Testis (tissue), 3 donors: ENCODE results near the gene DRC1. TPM values are rescaled to one million over a fixed set of nuclear protein-coding genes. Genes with fewer than 3 reads are reported as not detected.

ENCODE experiments used
- DNase-seq: peaks from one replicate; pipeline ENCODE4 v3.0.0-alpha.2; 2019
- H3K27ac ChIP-seq, 2 donors: fragments of 200-600 bp; sonication (generic); one replicate each; pipeline ENCODE4 v1.5.1; 2019
- H3K27me3 ChIP-seq: fragments of 200-600 bp; sonication (generic); one replicate; pipeline ENCODE4 v1.5.1; 2019
- H3K36me3 ChIP-seq: fragments of 200-600 bp; sonication (generic); one replicate; pipeline ENCODE4 v1.5.1; 2017; ENCODE audit warnings: low read depth; ENCODE audit errors: missing control alignments
- H3K4me1 ChIP-seq: fragments of 200-600 bp; sonication (generic); one replicate; pipeline ENCODE4 v1.5.1; 2019
- H3K4me3 ChIP-seq, 2 donors: fragments of 200-600 bp; sonication (generic); one replicate each; pipeline ENCODE4 v1.5.1; 2017 to 2019
- H3K9me3 ChIP-seq: fragments of 200-600 bp; sonication (generic); one replicate; pipeline ENCODE4 v1.5.1; 2017
- CTCF ChIP-seq, 3 experiments: fragments of 450-650 bp in 2 of 3; fragments of 200-600 bp in 1 of 3; sonication (generic) in 1 of 3; IDR thresholded peaks; one replicate each; pipeline ENCODE4 v1.5.1; 2016 to 2019; ENCODE audit warnings: antibody characterized with exemption in 3 of 3, mild to moderate bottlenecking in 2 of 3, moderate library complexity in 1 of 3
- POLR2A ChIP-seq: fragments of 450-650 bp; IDR thresholded peaks from one replicate; pipeline ENCODE4 v1.6.1; 2017; ENCODE audit warnings: antibody characterized with exemption, mild to moderate bottlenecking, moderate library complexity
- WGBS, 2 donors: methylation state at CpG; one replicate each; pipeline ENCODE4 v1.1.5; 2018; 5-methylcytosine and 5-hydroxymethylcytosine counted together
- intact Hi-C: fragments of 100-400 bp; cut with DNase I; formaldehyde crosslinking; loops from one replicate; pipeline ENCODE4 v1.15.1; 2023; ENCODE audit warnings: low total_unique reads
- polyA plus RNA-seq: library from polyadenylated mRNA; stranded (reverse); fragments of 350-450 nt; fragmentation: Illumina TruSeq; extraction: RNeasy Lipid Tissue Mini Kit (QIAGEN cat#74804); gene quantifications from one replicate; pipeline ENCODE4 v1.2.3, GENCODE V29; 2014; ENCODE audit warnings: low read depth, low replicate concordance; ENCODE audit not compliant: insufficient read depth
- total RNA-seq, 2 donors: library from RNA; depleted of rRNA; stranded (reverse); fragments of >200 nt; gene quantifications; one replicate each; pipeline ENCODE4 v1.2.3, GENCODE V29; 2016

The DRC1 gene
- total and polyA plus RNA-seq, 3 donors from 2014 or later: 8.8 to 67.3 (median 18.7) TPM

GRCh38 chr2:26459991-26460612 is 58.4 kb downstream of the DRC1 start:
- no peak for DNase-seq
- H3K27me3 ChIP-seq: no peaks in the 10 kb centered on the region
- no peak overlapping the region for H3K4me3 ChIP-seq
- no peak for TF ChIP-seq CTCF (IDR thresholded peaks at IDR 0.05)
- no peak for TF ChIP-seq POLR2A
- WGBS, 2 donors: 89% methylated on average over 12 to 15 of the region's 15 CpGs
- no peaks in the 10 kb centered on the region for H3K4me1 ChIP-seq
- no peaks in the 10 kb centered on the region for H3K9me3 ChIP-seq
- intact Hi-C loops: no loop called here
- no peaks in the 10 kb centered on the region for H3K36me3 ChIP-seq
- no peak overlapping the region for H3K27ac ChIP-seq

DNA sequence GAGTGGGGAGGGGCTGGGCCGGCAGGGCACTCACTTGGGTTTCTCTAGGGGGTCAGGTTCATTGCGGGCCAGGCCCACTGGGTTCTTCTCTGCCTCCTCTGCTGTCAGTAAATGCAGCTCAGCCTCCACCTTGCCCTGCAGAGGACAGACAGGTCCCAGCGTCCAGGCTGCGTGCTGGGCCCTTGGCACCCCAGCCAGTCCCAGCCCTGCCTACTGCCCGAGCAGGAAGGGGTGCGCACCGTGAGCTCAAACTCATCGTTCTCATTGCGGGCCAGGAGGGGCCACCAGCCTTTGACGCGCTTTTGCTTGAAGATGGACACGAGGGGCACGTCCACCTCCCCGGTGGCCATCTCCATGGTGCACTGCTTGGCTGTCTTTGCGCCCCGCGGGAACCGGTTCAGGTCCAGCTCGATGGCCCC is 58.9 kb downstream of the DRC1 start:
- no peak overlapping the region for H3K4me3 ChIP-seq
- no peaks in the 10 kb centered on the region for H3K9me3 ChIP-seq
- WGBS, 2 donors: 93 to 96% methylated on average over 8 to 19 of the region's 19 CpGs
- no peaks in the 10 kb centered on the region for H3K4me1 ChIP-seq
- no peak overlapping the region for H3K27ac ChIP-seq
- intact Hi-C loops: no loop called here
- H3K27me3 ChIP-seq: no peaks in the 10 kb centered on the region
- no peaks in the 10 kb centered on the region for H3K36me3 ChIP-seq
- TF ChIP-seq POLR2A (no peak), CTCF (IDR thresholded peaks at IDR 0.05) (no peak)
- DNase-seq: no peak

- H3K4me1 ChIP-seq: no peaks in the 10 kb centered on the region
- no peak for DNase-seq
- no peaks in the 10 kb centered on the region for H3K36me3 ChIP-seq
- no peak overlapping the region for H3K4me3 ChIP-seq
- intact Hi-C loops: no loop called here
- WGBS, 2 donors: 92 to 96% methylated on average over 17 to 19 of the region's 19 CpGs
- no peaks in the 10 kb centered on the region for H3K9me3 ChIP-seq
- no peak overlapping the region for H3K27ac ChIP-seq
- TF ChIP-seq CTCF (IDR thresholded peaks at IDR 0.05) (no peak), POLR2A (no peak)
- no peaks in the 10 kb centered on the region for H3K27me3 ChIP-seq
These were observed 59.9 kb downstream of the DRC1 start for GRCh38 chr2:26461601-26462023.

DNA sequence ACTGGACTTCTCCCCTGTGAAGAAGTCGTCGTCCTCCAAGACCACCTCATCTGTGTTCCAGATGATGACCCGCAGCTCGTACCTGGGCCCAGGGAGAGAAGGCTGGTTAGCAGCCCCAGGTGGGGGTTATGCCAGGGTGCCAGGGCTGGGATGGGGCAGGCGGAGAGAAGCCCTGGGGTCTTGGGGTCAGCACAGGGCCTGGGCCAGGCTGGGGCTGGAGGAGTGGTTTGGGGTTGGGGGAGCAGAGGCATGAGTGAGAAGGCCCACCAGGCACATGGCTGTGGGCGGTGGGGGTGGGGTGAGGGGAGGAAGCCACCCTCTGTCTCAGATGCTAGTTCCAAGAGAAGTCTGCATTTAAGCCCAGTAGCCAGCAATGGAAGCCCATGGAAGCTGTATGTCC is 60.4 kb downstream of the DRC1 start:
- no peaks in the 10 kb centered on the region for H3K36me3 ChIP-seq
- 96 to 98% methylated on average over 5 to 6 of the region's 6 CpGs for WGBS, 2 donors
- no peaks in the 10 kb centered on the region for H3K9me3 ChIP-seq
- TF ChIP-seq CTCF (IDR thresholded peaks at IDR 0.05): no peak
- TF ChIP-seq POLR2A: no peak
- H3K4me3 ChIP-seq: no peak overlapping the region
- intact Hi-C loops: no loop called here
- DNase-seq: no peak
- H3K27ac ChIP-seq: no peak overlapping the region
- H3K27me3 ChIP-seq: no peaks in the 10 kb centered on the region
- H3K4me1 ChIP-seq: no peaks in the 10 kb centered on the region
